ENCODE results near the gene SOHLH1.

- TF ChIP-seq CTCF (IDR thresholded peaks at IDR 0.05) (no peak), POLR2A (IDR thresholded peaks at IDR 0.05) (no peak)
These were observed 6.1 kb upstream of the SOHLH1 start for GRCh38 chr9:135705376-135705775.

Measured in Peyer's patch (tissue), 4 donors.